ENCODE measurements around the gene OR8A1.

OR8A1 gene
- total RNA-seq = 0 to 0.19 (median 0) reads per million in 9 experiments

DNA sequence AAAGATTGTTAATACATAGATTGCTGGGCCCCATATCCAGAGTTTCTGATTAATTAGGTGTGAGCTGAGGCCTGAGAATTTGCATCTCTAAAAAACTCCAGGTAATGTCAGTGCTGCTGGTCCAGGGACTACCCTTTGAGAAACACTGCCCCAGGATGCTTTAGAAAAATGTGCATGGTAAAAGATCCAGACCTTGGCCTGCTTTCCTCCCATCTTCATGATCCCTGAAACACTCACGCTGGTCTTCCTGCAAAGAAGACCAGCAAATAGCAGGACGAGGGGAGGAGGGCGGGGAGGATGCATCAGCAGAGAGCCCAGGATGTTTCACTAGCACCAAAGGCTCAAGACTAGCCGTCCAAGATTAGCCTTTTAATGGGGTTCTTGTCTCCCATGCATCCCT, at the start of gene OR8A1:
Gene OR8A1 (plus strand): TSS at position 301 of the 400 bp plus-strand sequence. CDS start 123 bp downstream, outside the sequence.
- H3K36me3 Mint-ChIP-seq (ENCODE audit: insufficient read depth) = no peaks in the 10 kb centered on the region
- no peak within 1 kb of the TSS for H3K4me3 Mint-ChIP-seq
- H3K9me3 Mint-ChIP-seq = no peaks in the 10 kb centered on the region
- H3K27me3 Mint-ChIP-seq = peaks cover 33 to 34% of the 10 kb centered on the region in 2 donors
- H3K4me1 Mint-ChIP-seq (ENCODE audit: low read depth in 2 of 2) = no peaks in the 10 kb centered on the region
- H3K27ac Mint-ChIP-seq = no peak within 1 kb of the TSS
- DNase-seq = no peak
- ATAC-seq (replicated peaks) = no peak

DNA sequence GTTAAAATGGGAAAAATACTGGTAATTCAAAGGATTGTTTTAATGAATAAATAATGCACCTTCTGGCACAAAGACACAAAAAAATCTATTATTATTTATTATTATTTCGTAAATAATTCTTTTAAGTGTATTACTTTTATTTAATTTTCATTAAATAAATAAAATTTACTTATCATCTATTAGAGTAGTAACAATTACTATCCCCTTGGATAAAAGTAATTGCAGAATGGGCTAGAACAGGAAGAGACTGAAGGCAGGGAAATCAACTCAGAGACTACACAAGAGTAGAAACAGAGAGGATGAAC, 49.3 kb upstream of the OR8A1 start:
- Mint-ChIP-seq H3K27ac (no peak overlapping the region), H3K4me1 (ENCODE audit: low read depth in 2 of 2) (no peaks in the 10 kb centered on the region), H3K4me3 (no peak overlapping the region), H3K9me3 (peaks cover 0 to 2% of the 10 kb centered on the region in 2 donors), H3K27me3 (no peaks in the 10 kb centered on the region), H3K36me3 (ENCODE audit: insufficient read depth) (no peaks in the 10 kb centered on the region)
- ATAC-seq (replicated peaks) (no peak), DNase-seq (no peak)

DNA sequence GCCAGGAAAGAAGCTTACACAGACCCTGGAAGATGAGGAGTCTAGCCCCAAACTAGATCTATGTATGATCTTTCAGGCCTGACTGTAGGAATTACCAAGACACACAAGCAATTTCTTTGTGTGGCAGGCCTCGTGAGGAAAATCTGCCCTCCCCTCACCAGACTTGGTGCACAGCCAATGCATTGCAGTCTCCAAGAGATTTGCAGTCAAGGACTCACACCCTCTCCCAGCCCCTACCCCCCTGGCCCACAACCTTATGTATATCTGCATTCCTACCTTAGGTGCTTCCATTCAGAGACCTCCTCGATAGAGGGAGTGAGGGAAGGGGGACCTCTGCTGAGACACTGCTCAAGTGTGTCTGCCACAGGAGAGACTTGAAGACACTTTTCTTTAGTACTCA, 36.2 kb upstream of the OR8A1 start:
- DNase-seq (no peak), ATAC-seq (replicated peaks) (no peak)
- Mint-ChIP-seq H3K36me3 (ENCODE audit: insufficient read depth) (no peaks in the 10 kb centered on the region), H3K27me3 (peaks cover 52 to 55% of the 10 kb centered on the region in 2 donors), H3K9me3 (peaks cover 3 to 10% of the 10 kb centered on the region in 2 donors), H3K4me3 (no peak overlapping the region), H3K27ac (no peak overlapping the region), H3K4me1 (ENCODE audit: low read depth in 2 of 2) (no peaks in the 10 kb centered on the region)

DNA sequence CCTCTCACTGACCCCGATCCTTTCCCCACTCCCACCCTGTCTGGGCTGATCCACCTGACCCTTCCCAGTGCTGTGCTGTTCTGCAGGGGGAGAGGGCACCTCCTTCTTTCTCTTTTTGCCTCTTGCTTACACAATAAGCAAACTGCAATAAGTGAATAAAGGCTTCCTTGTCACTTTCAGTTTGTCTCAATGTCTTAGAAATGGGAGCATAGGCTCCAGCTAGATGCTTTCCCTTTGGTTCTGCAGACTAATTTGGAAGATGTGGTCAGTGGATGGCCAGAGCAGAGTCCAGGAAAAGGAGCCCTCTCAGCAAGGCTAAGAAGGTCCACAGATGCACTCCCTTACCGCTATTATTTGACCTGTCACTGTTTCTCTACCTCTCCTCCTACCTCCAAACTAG, 35.7 kb upstream of the OR8A1 start:
- no peak for DNase-seq
- peaks cover 52 to 55% of the 10 kb centered on the region in 2 donors for H3K27me3 Mint-ChIP-seq

DNA sequence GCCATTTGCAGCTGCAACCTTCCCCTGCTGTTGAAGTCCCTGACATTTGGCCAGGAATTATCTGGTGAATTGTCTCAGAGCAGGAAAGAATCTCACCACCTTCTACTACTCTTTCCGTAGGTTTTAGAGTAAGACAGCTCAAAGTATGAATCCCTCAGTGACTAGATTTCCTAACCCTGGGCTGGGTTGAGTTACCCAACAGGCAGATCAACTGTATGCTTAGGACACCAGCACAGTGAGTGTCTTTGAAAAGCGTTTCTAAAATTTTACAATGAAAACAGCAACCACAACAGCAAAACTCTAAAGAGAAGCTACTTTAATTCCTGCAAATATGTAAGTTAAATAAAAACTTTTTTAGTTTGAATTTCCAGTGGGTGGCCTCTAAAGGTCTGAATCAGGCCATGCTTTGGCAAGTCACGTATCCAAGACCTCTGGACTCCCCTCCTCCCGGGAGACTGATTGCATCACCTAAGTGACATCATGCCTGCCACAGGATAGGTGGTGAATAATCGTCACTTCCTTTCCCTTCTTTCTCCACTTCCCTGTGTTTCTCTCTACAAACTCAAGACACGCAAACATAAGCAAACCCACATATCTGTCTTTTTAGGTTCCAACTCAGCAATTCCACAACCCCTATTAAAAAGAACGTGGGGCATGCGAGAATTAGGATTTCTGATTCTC, 34.1 kb upstream of the OR8A1 start:
- Mint-ChIP-seq H3K4me3 (no peak overlapping the region), H3K36me3 (ENCODE audit: insufficient read depth) (no peaks in the 10 kb centered on the region), H3K27ac (no peak overlapping the region), H3K27me3 (peaks cover 46 to 52% of the 10 kb centered on the region in 2 donors), H3K4me1 (ENCODE audit: low read depth in 2 of 2) (no peaks in the 10 kb centered on the region), H3K9me3 (no peaks in the 10 kb centered on the region)
- no peak for ATAC-seq (replicated peaks)
- no peak for DNase-seq

More for the DNA sequence above, 35.7 kb upstream of the OR8A1 start:
- Mint-ChIP-seq H3K27ac (no peak overlapping the region), H3K9me3 (peaks cover 3 to 6% of the 10 kb centered on the region in 2 donors), H3K4me1 (ENCODE audit: low read depth in 2 of 2) (no peaks in the 10 kb centered on the region), H3K4me3 (no peak overlapping the region), H3K36me3 (ENCODE audit: insufficient read depth) (no peaks in the 10 kb centered on the region)
- no peak for ATAC-seq (replicated peaks)

DNA sequence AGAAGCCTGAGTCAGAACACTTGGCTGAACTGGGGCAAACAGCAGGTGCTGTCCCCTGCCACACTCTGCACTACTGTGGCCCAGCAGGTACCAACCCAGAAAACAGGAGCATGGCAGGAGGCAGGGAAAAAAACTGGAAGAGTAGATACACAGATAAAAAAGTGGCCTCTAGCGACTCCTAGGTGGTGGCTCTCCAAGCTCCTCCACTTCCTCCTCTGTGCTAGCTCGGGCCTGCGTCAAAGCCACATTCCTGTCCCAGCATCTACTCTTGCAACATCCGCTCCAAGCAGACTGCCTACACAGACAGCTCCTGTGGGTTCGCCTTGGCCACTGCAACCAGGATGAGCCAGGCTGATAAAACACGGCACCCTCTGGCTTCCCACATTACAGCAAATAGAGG, 33.3 kb upstream of the OR8A1 start:
- no peak for ATAC-seq (replicated peaks)
- Mint-ChIP-seq H3K9me3 (no peaks in the 10 kb centered on the region), H3K27me3 (peaks cover 43 to 47% of the 10 kb centered on the region in 2 donors), H3K27ac (no peak overlapping the region), H3K4me3 (no peak overlapping the region), H3K4me1 (ENCODE audit: low read depth in 2 of 2) (no peaks in the 10 kb centered on the region), H3K36me3 (ENCODE audit: insufficient read depth) (no peaks in the 10 kb centered on the region)
- DNase-seq = no peak

DNA sequence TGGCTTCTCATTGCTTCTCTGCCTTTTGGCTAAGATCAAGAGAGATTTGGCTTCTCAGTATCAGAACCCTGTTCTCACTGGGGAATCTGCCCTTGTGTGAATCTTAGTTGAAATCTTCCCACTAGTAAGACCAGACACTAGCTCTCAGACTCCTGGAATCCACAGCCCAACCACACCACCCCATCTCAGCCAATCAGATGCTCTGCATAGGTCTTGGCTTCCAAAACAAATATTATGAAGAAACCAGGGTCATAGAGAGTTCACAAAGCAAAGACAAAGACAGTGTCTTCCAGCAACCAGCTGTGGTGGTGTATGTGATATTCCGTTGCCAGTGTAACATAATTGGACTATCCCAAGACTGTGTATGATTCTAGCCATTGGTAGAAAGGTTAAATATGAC, 31.8 kb upstream of the OR8A1 start:
- H3K9me3 Mint-ChIP-seq = peaks cover 0 to 6% of the 10 kb centered on the region in 2 donors
- peaks cover 44 to 45% of the 10 kb centered on the region in 2 donors for H3K27me3 Mint-ChIP-seq
- no peak overlapping the region for H3K4me3 Mint-ChIP-seq
- no peak overlapping the region for H3K27ac Mint-ChIP-seq
- ATAC-seq (replicated peaks) = no peak
- no peak for DNase-seq
- no peaks in the 10 kb centered on the region for H3K4me1 Mint-ChIP-seq (ENCODE audit: low read depth in 2 of 2)
- H3K36me3 Mint-ChIP-seq (ENCODE audit: insufficient read depth) = no peaks in the 10 kb centered on the region

DNA sequence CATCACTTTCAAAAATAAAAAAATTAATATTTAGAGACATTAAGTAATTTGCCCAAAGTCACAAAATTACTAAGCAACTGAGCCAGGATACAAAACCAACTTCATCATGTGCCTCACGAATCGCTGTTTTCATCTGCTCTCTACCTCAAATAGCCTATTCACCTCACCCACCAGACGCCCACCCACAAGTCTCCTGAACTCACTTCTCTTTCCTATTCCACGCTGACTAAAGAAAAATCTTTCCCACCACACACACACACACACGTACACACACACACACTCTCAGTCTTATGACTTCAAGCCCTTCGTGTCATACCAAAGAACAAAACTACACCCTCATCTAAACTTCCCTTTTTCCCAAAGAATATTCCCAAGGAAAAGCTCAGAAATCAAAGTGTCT, 28.6 kb upstream of the OR8A1 start:
- Mint-ChIP-seq H3K27me3 (peaks cover 36 to 40% of the 10 kb centered on the region in 2 donors), H3K4me3 (no peak overlapping the region), H3K36me3 (ENCODE audit: insufficient read depth) (no peaks in the 10 kb centered on the region), H3K4me1 (ENCODE audit: low read depth in 2 of 2) (no peaks in the 10 kb centered on the region), H3K27ac (no peak overlapping the region), H3K9me3 (peaks cover 0 to 8% of the 10 kb centered on the region in 2 donors)
- DNase-seq (no peak), ATAC-seq (replicated peaks) (no peak)

DNA sequence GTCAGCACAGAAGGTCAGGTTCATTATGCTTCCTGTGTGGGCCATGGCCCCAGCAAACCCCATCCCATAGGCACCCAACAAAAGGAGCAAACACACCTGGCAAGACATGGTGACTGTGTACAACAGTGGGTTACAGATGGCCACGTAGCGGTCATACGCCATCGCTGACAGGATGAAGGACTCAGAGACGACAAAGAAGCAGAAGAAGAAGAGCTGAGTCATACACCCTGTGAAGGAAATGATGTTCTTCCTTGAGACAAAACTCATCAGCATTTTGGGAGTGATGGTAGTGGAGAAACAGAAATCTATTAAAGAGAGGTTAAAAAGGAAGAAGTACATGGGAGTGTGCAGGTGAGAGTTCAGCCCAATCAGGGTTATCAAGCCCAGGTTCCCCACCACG, 26.7 kb upstream of the OR8A1 start:
- Mint-ChIP-seq H3K27me3 (peaks cover 30 to 39% of the 10 kb centered on the region in 2 donors), H3K27ac (no peak overlapping the region), H3K9me3 (peaks cover 0 to 8% of the 10 kb centered on the region in 2 donors), H3K4me3 (no peak overlapping the region), H3K4me1 (ENCODE audit: low read depth in 2 of 2) (no peaks in the 10 kb centered on the region), H3K36me3 (ENCODE audit: insufficient read depth) (no peaks in the 10 kb centered on the region)
- no peak for DNase-seq
- ATAC-seq (replicated peaks) = no peak

DNA sequence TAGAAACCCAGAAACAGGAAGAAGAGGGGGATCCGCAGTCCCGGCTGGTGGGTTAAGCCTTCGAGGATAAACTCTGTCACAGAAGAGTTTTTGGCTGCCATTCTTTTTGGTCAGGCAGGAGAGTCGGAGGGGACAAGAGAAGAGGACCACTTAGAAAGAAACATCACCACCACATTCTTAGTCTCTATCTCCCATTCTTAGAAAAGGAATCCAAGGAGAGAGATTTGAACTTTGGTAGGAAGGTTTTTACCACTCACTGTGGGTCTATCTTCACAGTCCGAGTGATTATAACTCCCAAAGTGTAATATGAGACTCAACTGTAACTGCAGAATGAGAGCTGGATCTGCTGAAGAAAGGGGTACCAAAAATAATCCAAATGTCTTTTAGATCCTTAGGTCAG, 26.2 kb upstream of the OR8A1 start, which contains the start of gene OR8B12:
Gene OR8B12 (minus strand): TSS at position 101 of the 400 bp plus-strand sequence. CDS start 0 bp downstream, at position 101.
- no peak for DNase-seq
- Mint-ChIP-seq H3K36me3 (ENCODE audit: insufficient read depth) (no peaks in the 10 kb centered on the region), H3K4me1 (ENCODE audit: low read depth in 2 of 2) (no peaks in the 10 kb centered on the region), H3K27me3 (peaks cover 30 to 39% of the 10 kb centered on the region in 2 donors), H3K27ac (no peak within 1 kb of the TSS), H3K9me3 (peaks cover 0 to 8% of the 10 kb centered on the region in 2 donors), H3K4me3 (no peak within 1 kb of the TSS)
- ATAC-seq (replicated peaks) = no peak

DNA sequence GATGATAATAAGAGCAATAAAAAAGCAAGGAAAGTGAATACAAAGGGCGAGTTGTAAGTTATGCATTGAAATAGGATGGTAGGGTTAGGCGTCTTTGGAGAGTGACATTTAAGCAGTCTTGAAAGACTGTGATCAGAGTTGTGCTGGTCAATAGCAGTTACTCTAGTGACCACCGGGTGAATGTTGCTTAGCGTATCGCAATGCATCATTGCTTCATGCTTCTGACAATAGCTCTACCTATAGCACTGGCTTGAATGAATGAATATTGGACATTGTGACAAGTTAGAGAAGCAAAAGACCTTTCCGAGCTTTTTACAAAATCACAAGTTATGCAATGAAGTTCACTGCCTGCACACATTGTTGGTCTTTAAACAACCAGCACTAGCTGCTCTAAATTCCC, 18.6 kb upstream of the OR8A1 start:
- DNase-seq (no peak), ATAC-seq (replicated peaks) (no peak)
- Mint-ChIP-seq H3K36me3 (ENCODE audit: insufficient read depth) (no peaks in the 10 kb centered on the region), H3K4me1 (ENCODE audit: low read depth in 2 of 2) (no peaks in the 10 kb centered on the region), H3K4me3 (no peak overlapping the region), H3K27me3 (peaks cover 3 to 5% of the 10 kb centered on the region in 2 donors), H3K27ac (no peak overlapping the region), H3K9me3 (no peaks in the 10 kb centered on the region)

DNA sequence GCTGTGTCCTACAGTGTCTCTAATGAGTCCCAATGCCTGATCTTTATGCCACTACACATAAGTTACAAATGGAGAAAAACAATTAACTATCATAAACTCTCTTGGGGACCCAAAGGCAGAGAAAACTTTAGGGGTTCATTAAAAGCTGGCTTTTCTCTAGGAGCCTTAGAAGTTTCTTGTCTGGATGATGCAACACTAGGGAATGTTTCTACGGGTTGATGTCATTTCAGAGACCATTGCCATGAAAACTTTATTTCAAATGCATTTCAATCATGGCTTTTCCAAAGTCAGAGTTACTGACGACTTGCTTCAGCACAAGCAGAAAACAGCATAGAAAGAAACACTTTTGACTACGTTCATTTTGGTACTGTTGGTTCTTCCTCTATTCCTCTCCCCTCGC, 17.8 kb upstream of the OR8A1 start:
- H3K4me1 Mint-ChIP-seq (ENCODE audit: low read depth in 2 of 2) = no peaks in the 10 kb centered on the region

DNA sequence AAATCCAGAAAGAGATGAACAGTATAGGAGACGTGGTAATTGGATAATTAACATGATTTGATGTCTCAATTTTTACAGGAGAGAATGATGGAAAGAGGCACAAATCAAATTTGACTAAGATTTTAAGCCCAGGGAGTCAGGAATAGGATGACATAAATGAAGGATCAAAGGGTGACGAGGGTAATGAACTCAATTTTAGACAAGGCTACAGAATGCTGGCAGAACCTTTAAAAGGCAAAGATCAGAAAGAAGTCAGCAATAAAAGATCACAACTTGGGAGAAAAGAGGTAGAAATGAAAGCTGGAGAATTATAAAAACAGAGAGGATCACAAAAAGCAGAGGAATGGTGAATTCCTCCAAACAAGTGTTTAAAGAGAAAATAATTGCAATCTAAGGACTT, 13.0 kb upstream of the OR8A1 start:
- ATAC-seq (replicated peaks) (no peak), DNase-seq (no peak)
- Mint-ChIP-seq H3K9me3 (no peaks in the 10 kb centered on the region), H3K4me1 (ENCODE audit: low read depth in 2 of 2) (no peaks in the 10 kb centered on the region), H3K27me3 (no peaks in the 10 kb centered on the region), H3K36me3 (ENCODE audit: insufficient read depth) (no peaks in the 10 kb centered on the region), H3K27ac (no peak overlapping the region), H3K4me3 (no peak overlapping the region)

More for the DNA sequence above, 17.8 kb upstream of the OR8A1 start:
- H3K36me3 Mint-ChIP-seq (ENCODE audit: insufficient read depth) = no peaks in the 10 kb centered on the region
- no peaks in the 10 kb centered on the region for H3K9me3 Mint-ChIP-seq
- H3K27me3 Mint-ChIP-seq = no peaks in the 10 kb centered on the region
- no peak for ATAC-seq (replicated peaks)
- DNase-seq = no peak
- H3K27ac Mint-ChIP-seq = no peak overlapping the region
- no peak overlapping the region for H3K4me3 Mint-ChIP-seq

DNA sequence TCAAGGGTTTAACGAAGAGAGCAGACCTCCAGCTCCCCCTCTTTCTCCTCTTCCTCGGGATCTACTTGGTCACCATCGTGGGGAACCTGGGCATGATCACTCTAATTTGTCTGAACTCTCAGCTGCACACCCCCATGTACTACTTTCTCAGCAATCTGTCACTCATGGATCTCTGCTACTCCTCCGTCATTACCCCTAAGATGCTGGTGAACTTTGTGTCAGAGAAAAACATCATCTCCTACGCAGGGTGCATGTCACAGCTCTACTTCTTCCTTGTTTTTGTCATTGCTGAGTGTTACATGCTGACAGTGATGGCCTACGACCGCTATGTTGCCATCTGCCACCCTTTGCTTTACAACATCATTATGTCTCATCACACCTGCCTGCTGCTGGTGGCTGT, 363 bp downstream of the OR8A1 start:
- ATAC-seq (replicated peaks) = no peak

More for the DNA sequence above, 363 bp downstream of the OR8A1 start:
- Mint-ChIP-seq H3K4me3 (no peak overlapping the region), H3K36me3 (ENCODE audit: insufficient read depth) (no peaks in the 10 kb centered on the region), H3K4me1 (ENCODE audit: low read depth in 2 of 2) (no peaks in the 10 kb centered on the region), H3K27me3 (peaks cover 33 to 34% of the 10 kb centered on the region in 2 donors), H3K27ac (no peak overlapping the region), H3K9me3 (no peaks in the 10 kb centered on the region)
- no peak for DNase-seq

Measured in effector memory CD8-positive, alpha-beta T cell (primary cell).